ENCODE measurements around the gene DTX1.
A peak's percentile ranks its signal among the peaks of the same experiment; 100 is the strongest.

DTX1 gene

GRCh38 chr12:113086249-113087164 lies 30.0 kb downstream of the DTX1 start:
- no peak overlapping the region for H3K4me3 ChIP-seq (ENCODE audit: low read depth, low read length)
- peak; percentile 68 for DNase-seq (ENCODE audit: low read depth)
- TF ChIP-seq MAX (IDR thresholded peaks at IDR 0.05; ENCODE audit: low read depth, low read length): peak; percentile 62
- TF ChIP-seq CTCF (IDR thresholded peaks at IDR 0.05; ENCODE audit: low read depth, low read length): no peak

GRCh38 chr12:113087193-113087592 lies 30.7 kb downstream of the DTX1 start:
- DNase-seq (ENCODE audit: low read depth): peak; percentile 51
- H3K4me3 ChIP-seq (ENCODE audit: low read depth, low read length): no peak overlapping the region
- TF ChIP-seq MAX (IDR thresholded peaks at IDR 0.05; ENCODE audit: low read depth, low read length) (no peak), POLR2A (IDR thresholded peaks at IDR 0.05; ENCODE audit: extremely low read depth, insufficient read length) (no peak), MYC (IDR thresholded peaks at IDR 0.05; ENCODE audit: low read depth, low read length) (no peak), CTCF (IDR thresholded peaks at IDR 0.05; ENCODE audit: low read depth, low read length) (no peak)

GRCh38 chr12:113088037-113088436 lies 31.5 kb downstream of the DTX1 start:
- TF ChIP-seq CTCF (IDR thresholded peaks at IDR 0.05; ENCODE audit: low read depth, low read length): no peak
- TF ChIP-seq POLR2A (IDR thresholded peaks at IDR 0.05; ENCODE audit: extremely low read depth, insufficient read length): no peak
- no peak for DNase-seq (ENCODE audit: low read depth)
- no peak overlapping the region for H3K4me3 ChIP-seq (ENCODE audit: low read depth, low read length)

- no peak overlapping the region for H3K4me3 ChIP-seq (ENCODE audit: low read depth, low read length)
- TF ChIP-seq MYC (IDR thresholded peaks at IDR 0.05; ENCODE audit: low read depth, low read length) (no peak), CTCF (IDR thresholded peaks at IDR 0.05; ENCODE audit: low read depth, low read length) (no peak), MAX (IDR thresholded peaks at IDR 0.05; ENCODE audit: low read depth, low read length) (no peak), POLR2A (IDR thresholded peaks at IDR 0.05; ENCODE audit: extremely low read depth, insufficient read length) (no peak)
- no peak for DNase-seq (ENCODE audit: low read depth)
Measured at GRCh38 chr12:113088971-113089756, 32.6 kb downstream of the DTX1 start.

GRCh38 chr12:113089839-113090238 lies 33.3 kb downstream of the DTX1 start:
- no peak for DNase-seq (ENCODE audit: low read depth)
- no peak overlapping the region for H3K4me3 ChIP-seq (ENCODE audit: low read depth, low read length)
- TF ChIP-seq MAX (IDR thresholded peaks at IDR 0.05; ENCODE audit: low read depth, low read length): no peak

GRCh38 chr12:113090740-113091139 lies 34.2 kb downstream of the DTX1 start:
- peak; percentile 35 for DNase-seq (ENCODE audit: low read depth)
- TF ChIP-seq POLR2A (IDR thresholded peaks at IDR 0.05; ENCODE audit: extremely low read depth, insufficient read length): no peak
- peak; percentile 32; the same call in 1 of the 2 replicates for TF ChIP-seq MAX (IDR thresholded peaks at IDR 0.05; ENCODE audit: low read depth, low read length)
- H3K4me3 ChIP-seq (ENCODE audit: low read depth, low read length): no peak overlapping the region

Data from NB4 (cell line).